Stomach (tissue), 4 donors: ENCODE measurements around the gene FGD1.

Source experiments
- CTCF ChIP-seq, 7 experiments: fragments of 450-650 bp in 4 of 7; fragments of 200-600 bp in 3 of 7; sonication (generic) in 3 of 7; IDR thresholded peaks; one replicate each; pipeline ENCODE4 v1.5.1; 2016 to 2019; ENCODE audit warnings: antibody characterized with exemption in 7 of 7, control low read depth in 2 of 7, mild to moderate bottlenecking in 1 of 7
- POLR2A ChIP-seq, 4 donors: fragments of 450-650 bp; IDR thresholded peaks; one replicate each; pipeline ENCODE4 v1.6.1; 2016; ENCODE audit warnings: antibody characterized with exemption in 4 of 4, control low read depth in 2 of 4, mild to moderate bottlenecking in 1 of 4, moderate library complexity in 1 of 4
- POLR2AphosphoS5 ChIP-seq, 3 donors: sonication (generic); formaldehyde crosslinking; IDR thresholded peaks; one replicate each; pipeline ENCODE4 v1.6.1; 2016; ENCODE audit warnings: antibody characterized with exemption in 3 of 3

- no peak for TF ChIP-seq POLR2A (IDR thresholded peaks at IDR 0.05)
- TF ChIP-seq CTCF (IDR thresholded peaks at IDR 0.05): no peak
- no peak for TF ChIP-seq POLR2AphosphoS5 (IDR thresholded peaks at IDR 0.05)
Measured at GRCh38 chrX:54509400-54509799, 13.4 kb upstream of the FGD1 start.
